ENCODE results near the gene AUTS2.

The AUTS2 gene

DNA sequence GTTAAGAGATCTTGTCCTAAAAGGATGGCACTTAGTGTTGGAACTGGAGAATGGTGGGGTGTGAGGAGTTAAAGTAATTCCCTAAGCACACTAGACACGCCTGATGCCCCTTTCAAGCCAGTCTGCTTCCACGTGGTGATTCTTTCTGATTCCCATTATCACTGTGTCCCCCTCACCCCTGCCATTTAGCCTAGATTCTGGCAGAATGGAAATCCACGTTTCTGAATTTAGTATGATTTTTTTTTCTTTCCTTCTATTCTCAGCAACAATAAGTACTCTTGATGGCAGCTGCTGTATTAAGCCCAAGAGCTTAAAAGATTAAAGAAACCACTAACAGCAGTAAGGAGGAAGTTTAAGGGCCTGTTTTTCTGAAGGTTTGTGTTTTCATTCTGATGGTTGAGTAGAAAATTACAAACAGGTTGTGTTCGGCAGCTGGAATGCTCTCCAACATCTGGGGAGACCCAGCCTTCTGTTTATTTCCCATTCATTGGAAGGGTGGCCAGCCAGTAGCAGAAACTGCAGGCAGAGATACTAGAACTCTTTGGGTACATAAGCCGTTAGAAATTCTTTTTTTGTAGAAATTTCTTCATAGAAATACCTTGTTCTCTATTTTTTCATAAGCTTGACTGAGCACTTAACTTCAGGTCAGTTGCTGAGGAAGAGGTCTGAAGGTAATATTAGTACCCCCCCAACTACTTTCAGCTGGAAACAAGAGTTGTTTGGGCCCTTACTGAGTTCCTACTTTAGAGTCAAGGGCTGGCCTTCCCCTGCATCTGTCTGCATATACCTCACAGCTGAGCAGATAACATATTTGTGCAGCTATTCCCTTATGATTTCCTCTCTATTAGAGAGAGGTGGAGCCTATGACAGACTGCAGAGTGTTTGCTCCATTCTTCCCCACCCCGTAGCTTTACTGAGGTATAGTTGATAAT, 355.1 kb downstream of the AUTS2 start:
- no peak for DNase-seq

DNA sequence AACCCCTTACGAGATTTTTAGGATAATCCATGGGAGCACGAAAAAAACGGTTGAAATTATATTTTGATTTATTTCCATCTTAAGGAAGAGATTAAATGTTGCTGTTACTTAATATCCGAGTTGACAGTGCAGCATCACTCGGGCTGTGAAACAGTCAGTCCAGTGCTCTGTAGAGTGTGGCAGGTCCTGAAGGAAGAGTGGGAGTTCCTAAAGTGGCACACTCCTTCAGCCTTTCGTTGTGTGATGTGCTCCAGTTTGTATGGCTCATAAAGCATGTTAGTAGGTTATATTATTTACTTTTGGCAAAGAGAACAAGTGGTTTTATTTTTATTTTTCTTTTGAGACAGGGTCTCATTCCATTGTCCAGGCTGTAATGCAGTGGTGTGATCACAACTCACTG, 358.3 kb downstream of the AUTS2 start:
- DNase-seq = no peak

DNA sequence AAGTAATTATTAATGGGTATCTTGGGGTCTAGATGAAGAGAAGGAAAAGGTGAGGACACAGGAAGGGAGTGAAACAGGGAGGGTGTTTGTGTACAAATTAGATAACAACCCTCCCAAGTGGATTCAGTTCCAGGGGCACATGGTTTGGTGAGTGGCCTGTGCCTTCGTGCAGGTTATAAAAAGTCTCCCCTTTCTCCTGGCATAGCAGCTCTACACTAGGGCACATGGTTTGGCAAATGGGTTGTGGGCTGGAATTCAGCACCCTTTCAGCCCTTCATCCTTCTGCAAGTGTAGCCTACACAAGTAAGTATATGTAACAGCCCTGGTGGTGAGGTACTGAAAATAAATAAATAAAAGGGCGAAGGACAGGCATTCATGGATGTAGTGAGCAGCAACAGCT, 359.4 kb downstream of the AUTS2 start:
- DNase-seq = no peak

DNA sequence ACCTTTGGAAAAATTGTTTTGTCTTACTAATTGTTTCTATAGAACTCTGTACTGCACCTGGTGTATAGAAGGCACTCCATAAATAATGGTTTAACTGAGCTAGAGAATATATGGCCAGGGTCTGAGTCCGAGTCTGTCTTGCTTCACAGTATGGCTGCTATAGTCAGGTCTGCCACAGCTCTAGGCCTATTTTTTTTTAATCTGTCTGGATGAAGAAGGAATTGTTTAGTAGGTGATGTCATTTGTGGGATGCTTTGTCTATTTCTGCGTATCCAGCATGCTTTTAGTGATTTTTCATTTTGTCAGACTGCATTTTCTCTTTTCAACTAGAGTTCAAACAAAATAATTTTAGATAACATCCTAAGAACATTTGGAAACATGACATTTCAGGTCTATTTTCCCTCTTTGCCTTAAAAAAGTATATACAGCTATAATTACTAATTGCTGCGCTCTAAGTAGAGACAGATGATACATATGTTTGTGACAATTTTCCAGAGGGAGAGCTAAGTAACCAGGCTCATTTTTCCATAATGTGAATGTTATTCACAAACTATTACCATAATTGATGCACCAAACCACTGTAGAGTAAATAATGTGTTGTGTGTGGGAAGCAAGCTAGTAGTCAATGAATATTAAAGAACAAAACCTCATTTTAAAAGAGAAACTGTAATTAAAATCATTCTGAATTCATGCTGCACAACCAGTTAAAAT, 361.7 kb downstream of the AUTS2 start:
- no peak for DNase-seq

DNA sequence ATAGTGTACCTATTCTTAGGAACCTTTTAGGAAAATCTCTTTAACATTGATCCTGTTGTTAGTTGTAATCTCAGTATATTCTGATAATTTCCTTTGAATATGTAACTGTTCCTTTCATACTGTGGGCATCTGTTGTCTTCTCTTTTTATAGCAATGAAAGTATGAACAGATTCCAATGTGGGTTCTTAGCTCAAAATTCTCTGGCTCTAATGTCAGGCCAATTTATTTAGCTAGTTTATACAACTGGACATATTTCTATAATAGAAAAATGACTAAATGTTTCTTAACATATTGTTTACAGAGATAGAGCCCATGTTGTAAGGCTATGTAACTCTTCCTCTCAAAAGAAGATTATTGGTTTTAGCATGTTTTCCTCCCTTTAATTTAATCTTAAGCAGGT, 363.2 kb downstream of the AUTS2 start:
- no peak for DNase-seq

DNA sequence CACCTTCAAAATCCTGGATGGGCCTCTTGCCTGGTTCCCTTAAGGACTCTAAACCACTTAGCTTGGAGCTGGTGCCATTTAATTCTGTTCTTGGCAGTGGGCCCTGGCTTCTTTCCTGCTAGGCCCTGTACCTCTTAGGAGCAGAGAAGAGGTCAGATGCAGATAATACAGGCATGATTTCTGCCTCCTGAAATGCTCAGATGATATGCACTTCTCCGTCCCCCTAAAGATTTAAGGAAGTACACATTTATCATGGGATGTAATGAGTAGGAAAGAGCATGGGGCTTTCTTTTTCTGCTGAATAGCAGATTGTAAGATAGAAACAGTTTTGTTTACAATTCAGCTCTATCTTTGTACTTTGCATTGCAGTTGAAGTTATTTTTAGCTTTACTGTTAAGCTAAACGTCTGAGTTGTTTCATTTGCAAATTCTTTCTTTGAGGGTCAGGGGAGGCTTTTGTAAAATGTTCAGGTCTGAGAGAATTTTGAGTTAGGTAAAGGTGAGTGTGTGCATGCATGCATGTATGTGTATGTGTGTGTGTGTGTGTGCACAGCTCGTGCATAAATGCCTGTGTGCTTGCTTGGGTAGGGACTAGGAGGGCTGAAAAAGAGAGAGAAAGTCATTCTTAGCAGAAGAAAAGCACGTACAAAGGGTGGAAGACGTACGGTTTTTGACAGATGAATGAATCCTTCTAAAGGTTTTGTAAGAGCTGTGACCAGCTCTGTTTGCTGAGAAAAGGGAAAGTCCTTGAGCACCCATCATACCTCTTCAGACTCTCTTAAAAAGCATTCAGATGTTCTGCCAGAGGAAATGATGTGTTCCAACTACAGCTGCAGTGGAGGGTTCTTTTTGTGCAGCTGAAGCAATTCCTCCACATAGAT, 364.2 kb downstream of the AUTS2 start:
- peak; percentile 19 for DNase-seq

DNA sequence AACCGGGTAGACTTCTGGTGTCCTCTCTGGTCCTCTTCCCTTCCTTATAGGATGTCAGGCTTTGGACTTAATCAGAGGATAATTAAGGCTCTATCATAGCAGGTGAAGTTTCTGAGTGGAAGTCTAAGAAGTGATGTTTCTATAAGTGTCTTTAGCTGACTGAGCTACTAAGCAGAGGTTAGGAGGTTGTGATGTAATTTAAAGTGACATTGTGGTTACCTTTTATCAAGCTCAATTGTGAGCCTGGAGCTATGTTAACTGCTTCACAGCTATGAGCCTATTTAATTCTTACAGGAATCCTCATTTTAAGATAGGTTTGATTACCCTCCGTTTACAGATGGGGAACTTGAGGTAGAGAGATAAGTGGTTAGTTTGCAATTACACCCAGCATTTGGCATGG, 365.1 kb downstream of the AUTS2 start:
- no peak for DNase-seq

DNA sequence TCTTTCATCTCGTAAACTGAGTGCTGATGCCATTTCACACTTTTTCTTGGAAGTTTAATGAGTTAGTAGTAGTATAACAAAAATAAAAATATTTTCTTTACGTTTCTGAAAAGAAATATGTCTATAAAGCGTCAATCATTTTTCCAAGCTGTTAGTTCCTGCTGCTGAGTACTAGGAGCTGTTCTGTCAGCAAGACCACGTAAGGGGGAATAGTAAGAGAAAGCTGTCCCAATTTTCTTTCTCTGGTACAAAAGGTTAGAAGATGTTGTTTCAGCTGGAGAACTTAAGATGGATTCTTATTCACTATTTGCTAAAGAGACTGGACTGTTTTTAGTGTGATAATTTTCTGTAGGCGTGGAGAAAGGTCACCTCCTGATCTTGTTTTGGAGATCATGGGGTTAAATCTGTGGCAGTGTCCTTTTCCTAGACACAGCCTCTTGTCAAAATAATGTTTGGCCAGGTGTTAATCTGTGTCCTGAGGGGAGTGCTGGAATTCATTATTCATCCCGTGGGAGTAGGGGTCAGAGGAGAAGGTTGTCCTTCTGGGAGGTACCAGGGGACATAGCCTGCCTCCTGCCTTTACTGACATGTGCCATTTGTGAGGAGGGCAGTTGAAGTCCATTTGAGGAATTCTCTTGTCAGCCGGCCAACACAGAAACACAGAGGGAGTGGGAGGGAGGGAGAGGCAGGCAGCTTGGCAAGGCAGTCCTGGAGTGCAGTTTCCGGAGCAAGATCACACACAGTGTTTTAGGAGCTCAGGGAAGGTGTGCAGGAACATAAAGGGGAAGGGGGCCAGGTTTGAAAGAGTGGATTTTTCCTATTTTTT, 368.7 kb downstream of the AUTS2 start:
- no peak for DNase-seq

DNA sequence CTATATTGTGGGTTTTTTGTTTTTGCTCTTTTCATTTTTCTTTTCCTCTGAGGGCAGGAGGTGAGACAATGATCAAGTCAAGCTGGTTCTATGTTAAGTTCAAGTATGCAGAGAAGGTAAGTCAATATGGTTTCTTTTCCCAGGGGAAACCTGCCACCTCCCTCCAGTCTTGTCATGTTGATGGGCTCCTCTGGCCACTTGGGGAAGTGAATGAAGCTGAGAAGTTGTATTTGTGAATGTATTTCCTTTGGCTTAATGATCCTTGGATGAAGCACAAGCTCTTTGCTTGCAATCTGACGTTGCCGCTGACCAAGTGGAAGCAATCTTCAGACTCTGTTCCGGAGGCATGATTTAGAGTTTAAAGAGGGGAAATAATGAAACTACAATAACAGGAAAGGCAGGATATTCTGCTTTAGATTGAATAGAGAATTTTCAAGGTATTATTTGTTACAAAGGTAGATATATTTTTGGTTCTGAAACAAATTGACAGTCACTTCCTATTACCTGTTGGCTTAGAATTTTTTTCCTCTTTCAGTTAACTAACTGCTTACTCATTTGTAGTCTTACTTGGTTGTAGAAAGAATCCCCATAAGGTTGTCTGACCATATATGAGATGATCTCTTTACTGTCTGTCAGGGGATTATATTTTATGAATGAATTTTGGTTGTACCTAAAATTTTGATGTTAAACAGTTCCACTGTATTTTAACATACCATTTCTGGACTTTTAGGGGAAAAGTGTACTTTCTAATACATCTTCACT, 369.6 kb downstream of the AUTS2 start:
- no peak for DNase-seq

DNA sequence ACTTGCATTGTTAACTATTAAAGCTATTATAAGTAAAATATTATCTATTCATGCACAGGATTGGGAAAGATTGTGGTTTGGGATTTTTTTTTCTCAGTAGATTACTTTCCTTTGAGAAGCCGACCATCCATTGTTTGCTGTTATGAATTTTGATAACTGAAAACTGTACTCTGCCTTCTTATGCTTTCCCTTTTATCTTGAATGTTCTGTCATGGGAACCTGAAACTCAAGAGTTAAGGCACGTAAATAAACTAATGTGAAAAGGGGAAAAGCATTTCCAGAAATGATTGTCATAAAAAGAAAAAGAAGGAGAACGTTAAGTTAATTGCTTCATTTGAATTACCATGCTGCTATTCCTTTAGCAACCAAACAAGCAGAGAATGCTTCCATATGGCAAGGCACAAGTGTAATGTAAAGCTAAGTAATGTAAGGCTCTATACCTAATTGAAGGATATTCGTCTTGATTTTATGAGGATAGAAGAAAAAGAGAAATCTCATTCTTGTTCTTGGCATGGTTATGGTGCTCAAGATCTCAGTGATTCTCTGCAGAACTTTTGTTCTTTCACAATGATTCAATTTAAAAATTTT, 370.8 kb downstream of the AUTS2 start:
- DNase-seq = no peak

DNA sequence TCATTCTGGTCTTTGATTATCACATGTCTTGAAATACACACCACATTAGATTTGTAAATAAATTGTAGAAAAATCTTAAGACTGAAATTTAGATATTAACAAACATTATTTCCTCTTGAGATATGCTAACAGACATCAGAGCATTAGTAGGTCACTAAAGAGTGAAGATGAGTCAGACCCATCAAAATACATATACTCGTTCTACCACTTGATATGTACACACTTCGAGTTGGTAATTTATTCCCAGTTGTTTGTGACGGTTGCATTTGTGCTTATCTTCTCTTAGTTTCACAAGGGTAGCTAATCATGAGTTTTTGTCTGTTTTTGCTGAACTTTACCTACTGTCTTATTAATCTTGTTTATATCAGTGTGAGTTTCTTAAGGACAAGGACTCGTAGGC, 383.4 kb downstream of the AUTS2 start:
- DNase-seq = no peak

DNA sequence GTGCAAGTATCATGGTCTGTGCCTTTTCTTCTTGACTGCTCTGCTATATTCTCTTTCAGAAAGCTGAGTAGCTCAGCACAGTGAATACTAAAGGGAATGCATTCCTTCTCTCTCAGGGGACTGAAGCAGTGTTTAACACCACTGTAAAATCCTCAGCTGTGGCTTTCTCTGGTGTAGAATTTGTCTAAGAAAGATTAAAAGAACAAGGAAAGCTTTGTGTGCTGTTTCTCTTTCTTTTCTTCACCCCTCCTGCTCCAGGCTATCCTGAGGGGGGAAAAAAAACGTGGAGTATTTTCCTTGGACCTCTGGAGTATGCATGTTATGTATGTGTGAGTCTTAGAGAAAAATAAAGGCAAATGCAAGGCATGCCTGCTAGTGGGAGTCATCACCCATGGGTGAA, 383.9 kb downstream of the AUTS2 start:
- DNase-seq = no peak

DNA sequence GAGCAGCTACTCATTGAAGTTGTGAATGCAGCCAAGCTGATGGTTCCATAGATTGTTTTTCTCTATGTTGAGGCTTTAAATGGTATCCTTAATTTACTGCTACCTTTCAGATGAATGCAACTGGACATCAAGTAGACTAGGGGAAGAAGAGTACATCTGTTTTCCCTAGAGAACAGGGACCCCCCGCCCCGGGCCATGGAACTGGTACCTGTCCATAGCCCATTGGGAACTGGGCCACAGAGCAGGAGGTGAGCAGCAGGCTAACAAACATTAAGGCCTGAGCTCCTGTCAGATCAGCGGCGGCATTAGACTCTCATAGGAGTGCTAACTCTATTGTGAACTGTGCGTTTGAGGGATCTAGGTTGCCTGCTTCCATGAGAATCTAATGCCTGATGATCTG, 391.3 kb downstream of the AUTS2 start:
- no peak for DNase-seq

DNA sequence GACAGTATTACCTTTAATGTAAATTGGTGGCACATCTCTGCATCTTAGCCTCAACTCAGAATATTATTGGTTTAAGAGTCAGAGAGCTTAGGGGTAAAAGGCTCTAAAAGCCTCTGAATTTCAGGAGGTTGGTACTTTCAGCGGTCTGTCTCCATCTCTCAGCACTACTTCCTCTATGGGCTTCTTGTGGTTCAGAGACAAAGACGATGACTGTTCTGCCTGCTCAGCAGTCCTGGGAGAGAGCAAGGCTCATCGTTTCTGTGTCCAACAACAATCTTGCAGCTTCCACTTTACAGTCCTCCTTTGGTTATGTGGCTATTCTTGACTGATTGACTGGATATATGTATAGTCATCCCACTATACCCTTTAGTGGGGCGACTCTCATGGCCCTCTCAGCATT, 394.7 kb downstream of the AUTS2 start:
- DNase-seq = peak; percentile 39

DNA sequence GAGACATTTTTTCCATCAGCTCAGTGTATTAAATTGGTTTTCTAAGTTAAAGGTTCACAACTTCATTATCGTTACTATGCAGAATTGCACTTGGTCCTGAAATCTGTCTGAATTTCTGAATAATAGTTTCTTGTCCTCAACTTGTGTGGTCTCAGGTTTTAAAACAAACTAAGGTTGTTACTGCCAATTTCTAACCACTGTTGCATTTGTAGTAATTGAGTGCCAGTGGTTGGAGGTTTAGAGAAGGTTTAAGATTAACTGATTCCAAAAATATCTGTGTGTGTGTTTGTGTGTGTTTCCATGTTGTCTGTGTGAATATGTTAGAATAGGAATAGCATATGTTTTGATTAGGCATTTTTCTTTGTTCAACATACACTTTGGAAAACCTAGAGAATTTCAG, 395.9 kb downstream of the AUTS2 start:
- DNase-seq = no peak

DNA sequence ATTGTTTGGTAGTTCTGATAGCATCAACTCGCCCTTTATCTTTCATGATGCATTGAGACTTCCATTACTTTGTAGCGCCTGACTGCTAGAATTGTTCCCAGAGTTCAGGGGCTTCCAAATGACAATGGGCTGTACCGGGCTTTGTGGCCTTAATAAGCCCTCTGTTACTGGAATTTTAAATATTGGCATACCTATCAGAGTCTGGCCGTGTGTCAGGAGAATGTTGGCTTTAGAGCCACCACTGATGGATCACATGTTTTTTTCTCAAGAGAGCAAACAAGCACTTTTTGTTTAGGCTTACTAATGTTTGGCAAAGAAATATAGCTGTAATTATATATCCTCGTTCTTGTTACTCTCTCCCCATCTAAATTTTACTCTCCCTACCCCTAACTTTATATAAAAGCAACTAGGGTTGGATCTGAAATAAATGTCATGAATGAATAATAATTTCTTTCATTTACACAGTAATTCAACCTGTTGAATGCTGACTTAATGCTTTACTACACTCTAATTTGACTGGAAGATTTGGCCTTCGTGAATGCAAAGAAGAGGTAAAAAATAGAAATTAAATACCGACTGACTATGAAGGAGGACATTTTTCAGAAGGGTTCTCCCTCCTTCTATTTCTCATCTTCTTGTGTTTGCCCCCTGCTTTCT, 396.7 kb downstream of the AUTS2 start:
- no peak for DNase-seq

DNA sequence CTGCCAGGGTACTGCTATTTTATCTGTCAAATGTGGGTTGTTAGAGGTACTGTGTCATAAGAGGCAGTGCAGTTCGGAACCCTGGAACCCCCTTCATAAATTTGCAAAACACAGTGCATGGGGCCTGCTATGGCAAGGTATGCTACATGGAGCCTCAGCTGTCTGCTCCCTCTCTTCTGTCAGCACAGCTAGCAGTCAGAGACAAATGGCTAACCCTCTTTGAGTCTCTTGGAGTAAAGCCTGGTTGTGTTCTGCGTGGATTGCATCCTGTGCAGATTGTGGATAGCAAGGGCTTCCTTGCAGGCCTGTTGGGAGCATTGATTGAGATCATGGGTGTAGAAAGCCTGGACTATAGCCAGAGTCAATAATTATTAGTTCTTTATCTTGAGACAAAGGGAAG, 397.8 kb downstream of the AUTS2 start:
- no peak for DNase-seq

DNA sequence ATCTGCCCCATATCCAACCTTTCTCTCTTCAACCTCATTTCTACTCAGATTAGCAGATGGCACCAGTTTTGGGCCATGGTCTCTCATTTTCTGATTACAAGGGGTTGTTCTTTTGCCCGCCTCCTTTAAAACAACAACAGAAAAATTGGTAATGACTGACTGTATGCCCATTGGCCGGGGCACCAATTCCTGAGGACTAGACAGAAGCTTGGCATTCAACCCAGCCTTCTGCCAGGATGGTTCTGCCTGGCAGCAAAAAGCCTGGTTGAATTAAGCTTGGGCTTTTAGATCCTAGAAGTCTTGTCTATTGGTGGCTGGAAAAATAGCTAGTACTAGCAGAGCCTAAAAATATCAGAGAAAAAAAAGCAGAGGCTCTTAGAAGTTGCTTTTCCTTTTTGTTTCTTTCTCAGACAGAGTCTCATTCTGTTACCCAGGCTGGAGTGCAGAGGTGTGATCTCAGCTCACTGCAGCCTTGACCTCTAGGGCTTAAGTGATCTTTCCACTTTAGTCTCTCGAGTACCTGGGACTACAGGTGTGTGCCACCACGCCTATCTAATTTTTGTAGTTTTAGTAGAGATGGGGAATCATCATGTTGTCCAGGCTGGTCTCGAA, 402.6 kb downstream of the AUTS2 start:
- no peak for DNase-seq

DNA sequence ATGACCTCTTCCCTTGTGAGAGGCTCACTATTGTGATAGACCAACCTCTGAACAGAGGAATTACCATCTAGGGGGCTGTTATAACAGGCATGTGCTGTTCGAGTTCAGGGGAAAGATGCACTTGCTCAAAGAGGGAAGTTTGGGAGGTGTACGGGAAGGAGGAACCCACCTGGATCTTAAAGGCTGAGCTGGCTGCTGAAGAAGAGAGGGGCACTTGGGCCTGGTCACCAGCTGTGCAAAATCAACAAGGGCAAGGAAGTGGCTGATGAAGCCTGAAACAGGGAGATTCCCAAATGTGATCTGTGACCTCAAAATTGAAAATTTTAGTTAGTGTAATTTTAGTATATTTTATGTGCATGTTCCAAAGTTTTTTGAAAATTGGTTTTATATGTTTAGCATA, 407.2 kb downstream of the AUTS2 start:
- no peak for DNase-seq

DNA sequence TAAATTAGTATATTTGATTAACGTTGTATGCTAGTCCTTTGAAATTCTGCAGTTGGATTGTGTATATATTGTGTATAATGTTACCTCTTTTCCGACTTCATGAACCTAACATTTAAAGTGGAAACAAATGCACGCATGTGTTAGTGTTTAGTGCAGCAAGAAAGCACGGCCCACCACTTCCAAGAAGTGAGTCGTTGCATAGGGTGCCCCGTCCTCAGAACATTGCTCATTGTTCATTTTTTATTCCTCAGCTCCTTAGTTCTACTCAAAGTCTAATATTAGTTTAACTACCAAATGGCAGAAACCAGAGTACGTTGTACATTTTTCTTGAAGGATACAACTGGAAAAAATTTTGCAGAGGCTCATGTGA, 407.6 kb downstream of the AUTS2 start:
- DNase-seq = no peak
